Superior temporal gyrus (tissue), 1 donor: ENCODE results near the gene SIAH1.
"Not testable (repeated sequence)": the region's sequence is repeated elsewhere in the genome, so short reads cannot be mapped to it uniquely, and the experiment has no call there.

ENCODE experiments used
- DNase-seq: peaks from one replicate; pipeline ENCODE4 v3.0.0-alpha.2; 2016; ENCODE audit errors: extremely low spot score

The SIAH1 gene

GRCh38 chr16:48366165-48367093 lies 18.8 kb downstream of the SIAH1 start:
- peak; percentile 62 for DNase-seq

- peak; percentile 74 for DNase-seq
Observed at GRCh38 chr16:48365601-48366164, 19.5 kb downstream of the SIAH1 start.

GRCh38 chr16:48365025-48365600 lies 20.1 kb downstream of the SIAH1 start:
- no peak for DNase-seq

- no peak for DNase-seq
Observed at GRCh38 chr16:48361540-48362144, 23.6 kb downstream of the SIAH1 start.

- no peak for DNase-seq
Observed at GRCh38 chr16:48361012-48361411, 24.2 kb downstream of the SIAH1 start.

- no peak for DNase-seq
Observed at GRCh38 chr16:48359983-48360382, 25.2 kb downstream of the SIAH1 start.

GRCh38 chr16:48358419-48358818 lies 26.8 kb downstream of the SIAH1 start:
- DNase-seq = no peak

GRCh38 chr16:48356633-48357376 lies 28.4 kb downstream of the SIAH1 start:
- no peak for DNase-seq

- DNase-seq = no peak
Observed at GRCh38 chr16:48354877-48355855, 30.0 kb downstream of the SIAH1 start.

GRCh38 chr16:48354385-48354784 lies 30.8 kb downstream of the SIAH1 start:
- DNase-seq = not testable (repeated sequence)

- peak; percentile 84 for DNase-seq
Observed at GRCh38 chr16:48353565-48354163, 31.5 kb downstream of the SIAH1 start.

- DNase-seq = no peak
Observed at GRCh38 chr16:48352648-48353390, 32.4 kb downstream of the SIAH1 start.

- DNase-seq = no peak
Observed at GRCh38 chr16:48350736-48351135, 34.5 kb downstream of the SIAH1 start.

GRCh38 chr16:48347980-48348379 lies 37.2 kb downstream of the SIAH1 start:
- peak; percentile 78 for DNase-seq

GRCh38 chr16:48347191-48347865 lies 37.9 kb downstream of the SIAH1 start:
- DNase-seq = no peak

- no peak for DNase-seq
Observed at GRCh38 chr16:48342591-48342990, 42.6 kb downstream of the SIAH1 start.

- no peak for DNase-seq
Observed at GRCh38 chr16:48340054-48340453, 45.2 kb downstream of the SIAH1 start.

GRCh38 chr16:48335961-48336360 lies 49.3 kb downstream of the SIAH1 start:
- DNase-seq = no peak

- DNase-seq = no peak
Observed at GRCh38 chr16:48334325-48334724, 50.9 kb downstream of the SIAH1 start.
